Measurements from ENCODE around the gene OR2A5. TPM values are rescaled to one million over a fixed set of nuclear protein-coding genes. Genes with fewer than 3 reads are reported as not detected.
"Not testable (repeated sequence)": the region's sequence is repeated elsewhere in the genome, so short reads cannot be mapped to it uniquely, and the experiment has no call there.

Gene OR2A5
- polyA plus RNA-seq, 1 experiment: not detected

GRCh38 chr7:144049491-144049890 is 743 bp downstream of the OR2A5 start:
- no peak for DNase-seq (ENCODE audit: low read depth, low spot score)
- H3K4me3 ChIP-seq (ENCODE audit: low read depth, low read length): no peak overlapping the region
- no peak overlapping the region for H3K27ac ChIP-seq (ENCODE audit: low read depth, low read length)
- H3K27me3 ChIP-seq (ENCODE audit: control insufficient read depth, insufficient read depth, low read length): no peaks in the 10 kb centered on the region
- no peaks in the 10 kb centered on the region for H3K9me3 ChIP-seq (ENCODE audit: control insufficient read depth, insufficient read depth, low read length)
- TF ChIP-seq, protein P1, sequence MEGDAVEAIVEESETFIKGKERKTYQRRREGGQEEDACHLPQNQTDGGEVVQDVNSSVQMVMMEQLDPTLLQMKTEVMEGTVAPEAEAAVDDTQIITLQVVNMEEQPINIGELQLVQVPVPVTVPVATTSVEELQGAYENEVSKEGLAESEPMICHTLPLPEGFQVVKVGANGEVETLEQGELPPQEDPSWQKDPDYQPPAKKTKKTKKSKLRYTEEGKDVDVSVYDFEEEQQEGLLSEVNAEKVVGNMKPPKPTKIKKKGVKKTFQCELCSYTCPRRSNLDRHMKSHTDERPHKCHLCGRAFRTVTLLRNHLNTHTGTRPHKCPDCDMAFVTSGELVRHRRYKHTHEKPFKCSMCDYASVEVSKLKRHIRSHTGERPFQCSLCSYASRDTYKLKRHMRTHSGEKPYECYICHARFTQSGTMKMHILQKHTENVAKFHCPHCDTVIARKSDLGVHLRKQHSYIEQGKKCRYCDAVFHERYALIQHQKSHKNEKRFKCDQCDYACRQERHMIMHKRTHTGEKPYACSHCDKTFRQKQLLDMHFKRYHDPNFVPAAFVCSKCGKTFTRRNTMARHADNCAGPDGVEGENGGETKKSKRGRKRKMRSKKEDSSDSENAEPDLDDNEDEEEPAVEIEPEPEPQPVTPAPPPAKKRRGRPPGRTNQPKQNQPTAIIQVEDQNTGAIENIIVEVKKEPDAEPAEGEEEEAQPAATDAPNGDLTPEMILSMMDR (IDR thresholded peaks at IDR 0.05; ENCODE audit: low read depth, low read length): no peak
- POLR2A ChIA-PET: no interaction called here
- CTCF ChIA-PET: no interaction called here

GRCh38 chr7:144050093-144050492 is 1.3 kb downstream of the OR2A5 start:
- no peak for DNase-seq (ENCODE audit: low read depth, low spot score)
- H3K27me3 ChIP-seq (ENCODE audit: control insufficient read depth, insufficient read depth, low read length): no peaks in the 10 kb centered on the region
- CTCF ChIA-PET: no interaction called here
- no peaks in the 10 kb centered on the region for H3K9me3 ChIP-seq (ENCODE audit: control insufficient read depth, insufficient read depth, low read length)
- POLR2A ChIA-PET: no interaction called here
- TF ChIP-seq, protein P1 (IDR thresholded peaks at IDR 0.05; ENCODE audit: low read depth, low read length): no peak
- no peak overlapping the region for H3K27ac ChIP-seq (ENCODE audit: low read depth, low read length)
- H3K4me3 ChIP-seq (ENCODE audit: low read depth, low read length): no peak overlapping the region

DNA sequence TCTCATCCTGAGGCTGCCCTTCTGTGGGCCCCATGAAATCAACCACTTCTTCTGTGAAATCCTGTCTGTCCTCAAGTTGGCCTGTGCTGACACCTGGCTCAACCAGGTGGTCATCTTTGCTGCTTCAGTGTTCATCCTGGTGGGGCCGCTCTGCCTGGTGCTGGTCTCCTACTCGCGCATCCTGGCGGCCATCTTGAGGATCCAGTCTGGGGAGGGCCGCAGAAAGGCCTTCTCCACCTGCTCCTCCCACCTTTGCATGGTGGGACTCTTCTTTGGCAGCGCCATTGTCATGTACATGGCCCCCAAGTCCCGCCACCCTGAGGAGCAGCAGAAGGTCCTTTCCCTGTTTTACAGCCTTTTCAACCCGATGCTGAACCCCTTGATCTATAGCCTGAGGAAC is 2.1 kb downstream of the OR2A5 start:
- POLR2A ChIA-PET; DNase-seq (ENCODE audit: low read depth, low spot score); H3K4me3 ChIP-seq (ENCODE audit: low read depth, low read length); H3K9me3 ChIP-seq (ENCODE audit: control insufficient read depth, insufficient read depth, low read length); H3K27ac ChIP-seq (ENCODE audit: low read depth, low read length); CTCF ChIA-PET; H3K27me3 ChIP-seq (ENCODE audit: control insufficient read depth, insufficient read depth, low read length): not testable (repeated sequence)

- CTCF ChIA-PET: no interaction called here
Measured at GRCh38 chr7:144057954-144058353, 9.2 kb downstream of the OR2A5 start.

DNA sequence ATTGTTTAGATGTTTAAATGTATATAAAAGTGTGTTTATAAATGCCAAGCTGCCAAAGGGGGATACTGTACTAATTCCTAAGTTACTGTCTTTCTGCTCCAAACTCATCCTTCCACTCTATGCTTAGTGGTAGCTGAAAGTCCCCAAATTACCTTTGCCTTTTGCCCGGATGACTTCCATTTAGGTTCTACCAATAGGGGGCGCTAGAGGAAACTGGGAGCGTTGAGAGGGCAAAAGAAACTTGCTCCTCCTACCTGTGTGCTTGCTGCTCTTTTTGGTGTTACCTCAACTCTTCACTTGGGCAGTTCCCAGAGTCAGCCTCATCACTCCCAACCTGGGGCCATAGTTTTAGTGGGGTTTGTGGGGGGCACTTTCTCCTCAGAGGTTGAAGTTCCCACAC is 15.0 kb downstream of the OR2A5 start:
- H3K27ac ChIP-seq (ENCODE audit: low read depth, low read length): no peak overlapping the region
- no peak overlapping the region for H3K4me3 ChIP-seq (ENCODE audit: low read depth, low read length)
- no peak for DNase-seq (ENCODE audit: low read depth, low spot score)
- H3K27me3 ChIP-seq (ENCODE audit: control insufficient read depth, insufficient read depth, low read length): no peaks in the 10 kb centered on the region
- H3K9me3 ChIP-seq (ENCODE audit: control insufficient read depth, insufficient read depth, low read length): no peaks in the 10 kb centered on the region
- ChIA-PET CTCF (no interaction called here), POLR2A (no interaction called here)
- TF ChIP-seq, protein P1 (IDR thresholded peaks at IDR 0.05; ENCODE audit: low read depth, low read length): no peak

More at GRCh38 chr7:144057954-144058353, 9.2 kb downstream of the OR2A5 start:
- Histone ChIP-seq H3K27ac (ENCODE audit: low read depth, low read length) (no peak overlapping the region), H3K9me3 (ENCODE audit: control insufficient read depth, insufficient read depth, low read length) (no peaks in the 10 kb centered on the region), H3K4me3 (ENCODE audit: low read depth, low read length) (no peak overlapping the region), H3K27me3 (ENCODE audit: control insufficient read depth, insufficient read depth, low read length) (no peaks in the 10 kb centered on the region)
- no peak for DNase-seq (ENCODE audit: low read depth, low spot score)
- TF ChIP-seq, protein P1 (IDR thresholded peaks at IDR 0.05; ENCODE audit: low read depth, low read length): no peak
- POLR2A ChIA-PET: no interaction called here

- Histone ChIP-seq H3K9me3 (ENCODE audit: control insufficient read depth, insufficient read depth, low read length) (no peaks in the 10 kb centered on the region), H3K27ac (ENCODE audit: low read depth, low read length) (no peak within 1 kb of the TSS), H3K4me3 (ENCODE audit: low read depth, low read length) (no peak within 1 kb of the TSS), H3K27me3 (ENCODE audit: control insufficient read depth, insufficient read depth, low read length) (no peaks in the 10 kb centered on the region)
- no peak for DNase-seq (ENCODE audit: low read depth, low spot score)
- TF ChIP-seq, protein P1 (IDR thresholded peaks at IDR 0.05; ENCODE audit: low read depth, low read length): no peak
- ChIA-PET CTCF (no interaction called here), POLR2A (no interaction called here)
Measured at GRCh38 chr7:144069511-144069910, 20.8 kb downstream of the OR2A5 start, which contains the start of gene OR2A25. Gene OR2A25 (plus strand): TSS chr7:144069811. CDS start chr7:144074220, 4,409 bp downstream.
